Measurements from ENCODE around the gene RAD21L1. TPM values are rescaled to one million over a fixed set of nuclear protein-coding genes. Genes with fewer than 3 reads are reported as not detected.
A peak's percentile ranks its signal among the peaks of the same experiment; 100 is the strongest.

The RAD21L1 gene
- total RNA-seq, 1 donor from 2014 or later: 0.08 TPM

GRCh38 chr20:1269235-1269634 is 43.4 kb downstream of the RAD21L1 start:
- DNase-seq (ENCODE audit: low read depth): no peak

GRCh38 chr20:1269850-1270249 is 44.0 kb downstream of the RAD21L1 start:
- no peak for DNase-seq (ENCODE audit: low read depth)

- DNase-seq (ENCODE audit: low read depth): no peak
Observed at GRCh38 chr20:1272368-1273100, 46.7 kb downstream of the RAD21L1 start.

GRCh38 chr20:1273366-1273765 is 47.5 kb downstream of the RAD21L1 start:
- DNase-seq (ENCODE audit: low read depth): peak; percentile 91

- peak; percentile 59 for DNase-seq (ENCODE audit: low read depth)
Observed at GRCh38 chr20:1274485-1275311, 48.9 kb downstream of the RAD21L1 start.

GRCh38 chr20:1275919-1276318 is 50.1 kb downstream of the RAD21L1 start:
- no peak for DNase-seq (ENCODE audit: low read depth)

- no peak for DNase-seq (ENCODE audit: low read depth)
Observed at GRCh38 chr20:1277529-1278322, 51.9 kb downstream of the RAD21L1 start.

GRCh38 chr20:1278993-1279392 is 53.1 kb downstream of the RAD21L1 start:
- DNase-seq (ENCODE audit: low read depth): no peak

- no peak for DNase-seq (ENCODE audit: low read depth)
Observed at GRCh38 chr20:1280195-1281102, 54.6 kb downstream of the RAD21L1 start.

GRCh38 chr20:1281279-1282057 is 55.6 kb downstream of the RAD21L1 start:
- no peak for DNase-seq (ENCODE audit: low read depth)

- no peak for DNase-seq (ENCODE audit: low read depth)
Observed at GRCh38 chr20:1282966-1283365, 57.1 kb downstream of the RAD21L1 start.

- no peak for DNase-seq (ENCODE audit: low read depth)
Observed at GRCh38 chr20:1283522-1284510, 58.0 kb downstream of the RAD21L1 start.

- DNase-seq (ENCODE audit: low read depth): peak; percentile 72
Observed at GRCh38 chr20:1286267-1287024, 60.6 kb downstream of the RAD21L1 start.

- no peak for DNase-seq (ENCODE audit: low read depth)
Observed at GRCh38 chr20:1287306-1287705, 61.5 kb downstream of the RAD21L1 start.

- DNase-seq (ENCODE audit: low read depth): no peak
Observed at GRCh38 chr20:1287787-1288569, 62.1 kb downstream of the RAD21L1 start.

GRCh38 chr20:1291191-1291741 is 65.4 kb downstream of the RAD21L1 start:
- peak; percentile 77 for DNase-seq (ENCODE audit: low read depth)

GRCh38 chr20:1292620-1293019 is 66.8 kb downstream of the RAD21L1 start:
- DNase-seq (ENCODE audit: low read depth): peak; percentile 25
